Loucy (cell line): ENCODE measurements around the gene C1QTNF1.

Experiments used
- CTCF ChIP-seq: fragments of 200-600 bp; sonication (generic); conservative IDR thresholded peaks from 2 replicates; pipeline ENCODE4 v1.5.1; 2014; ENCODE audit warnings: mild to moderate bottlenecking, antibody characterized with exemption, low read length
- EZH2phosphoT487 ChIP-seq: fragments of 200-600 bp; IDR thresholded peaks from 2 replicates; pipeline ENCODE4 v1.6.1; 2018; ENCODE audit warnings: antibody characterized with exemption, mild to moderate bottlenecking, moderate library complexity, borderline replicate concordance

- TF ChIP-seq CTCF (no peak), EZH2phosphoT487 (no peak)
Measured at GRCh38 chr17:79073016-79073705, 49.2 kb downstream of the C1QTNF1 start.
